ENCODE results near the gene ZMYM5. TPM values are rescaled to one million over a fixed set of nuclear protein-coding genes. Genes with fewer than 3 reads are reported as not detected.
"Not testable (repeated sequence)": the region's sequence is repeated elsewhere in the genome, so short reads cannot be mapped to it uniquely, and the experiment has no call there.

Gene ZMYM5
- total RNA-seq, 4 donors from 2014 or later: 9.7 to 13.4 (median 11.9) TPM

GRCh38 chr13:19822673-19823072 is 40.8 kb downstream of the ZMYM5 start:
- Histone ChIP-seq H3K4me1 (no peaks in the 10 kb centered on the region), H3K4me3 (no peak overlapping the region), H3K9me3 (no peaks in the 10 kb centered on the region), H3K36me3 (peaks cover 26 to 71% (median 34%) of the 10 kb centered on the region in 4 donors), H3K27me3 (no peaks in the 10 kb centered on the region), H3K27ac (replicated peaks in 1 of 4) (no peak overlapping the region)
- 86% methylated on average over 3 of the region's 3 CpGs for WGBS
- DNase-seq (ENCODE audit: extremely low spot score): no peak
- intact Hi-C loops (cut with DNase I): no loop called here
- TF ChIP-seq POLR2AphosphoS5 (IDR thresholded peaks at IDR 0.05) (no peak), EP300 (IDR thresholded peaks at IDR 0.05) (no peak), POLR2A (IDR thresholded peaks at IDR 0.05; ENCODE audit: low read depth) (no peak), CTCF (IDR thresholded peaks at IDR 0.05) (no peak)

GRCh38 chr13:19818223-19818842 is 45.1 kb downstream of the ZMYM5 start:
- no peaks in the 10 kb centered on the region for H3K4me1 ChIP-seq
- H3K4me3 ChIP-seq: no peak overlapping the region
- intact Hi-C loops (cut with DNase I): no loop called here
- no peaks in the 10 kb centered on the region for H3K9me3 ChIP-seq
- H3K27me3 ChIP-seq: no peaks in the 10 kb centered on the region
- WGBS: 73% methylated on average over 3 of the region's 27 CpGs
- H3K36me3 ChIP-seq: peaks cover 8 to 56% (median 29%) of the 10 kb centered on the region in 4 donors
- no peak for DNase-seq (ENCODE audit: extremely low spot score)
- TF ChIP-seq CTCF (IDR thresholded peaks at IDR 0.05) (peak; percentile 14 to 51 (median 14)), POLR2AphosphoS5 (IDR thresholded peaks at IDR 0.05) (no peak)
- no peak overlapping the region for H3K27ac ChIP-seq (replicated peaks in 1 of 4)

- WGBS: 90% methylated on average over 7 of the region's 7 CpGs
- Histone ChIP-seq H3K4me1 (no peaks in the 10 kb centered on the region), H3K27ac (replicated peaks in 1 of 4) (no peak overlapping the region), H3K9me3 (no peaks in the 10 kb centered on the region), H3K4me3 (no peak overlapping the region), H3K36me3 (peaks cover 8 to 51% (median 25%) of the 10 kb centered on the region in 4 donors), H3K27me3 (no peaks in the 10 kb centered on the region)
- no peak for DNase-seq (ENCODE audit: extremely low spot score)
- no peak for TF ChIP-seq EP300 (IDR thresholded peaks at IDR 0.05)
- TF ChIP-seq POLR2AphosphoS5 (IDR thresholded peaks at IDR 0.05): no peak
- TF ChIP-seq POLR2A (IDR thresholded peaks at IDR 0.05; ENCODE audit: low read depth): no peak
- TF ChIP-seq CTCF (IDR thresholded peaks at IDR 0.05): no peak
- intact Hi-C loops (cut with DNase I): no loop called here
These were observed 45.8 kb downstream of the ZMYM5 start for GRCh38 chr13:19817510-19818158.

GRCh38 chr13:19817106-19817505 is 46.3 kb downstream of the ZMYM5 start:
- TF ChIP-seq EP300 (IDR thresholded peaks at IDR 0.05): no peak
- TF ChIP-seq POLR2A (IDR thresholded peaks at IDR 0.05; ENCODE audit: low read depth): no peak
- no peaks in the 10 kb centered on the region for H3K27me3 ChIP-seq
- DNase-seq (ENCODE audit: extremely low spot score): no peak
- no peak overlapping the region for H3K27ac ChIP-seq (replicated peaks in 1 of 4)
- intact Hi-C loops (cut with DNase I): no loop called here
- peaks cover 8 to 46% (median 22%) of the 10 kb centered on the region in 4 donors for H3K36me3 ChIP-seq
- H3K9me3 ChIP-seq: no peaks in the 10 kb centered on the region
- WGBS: 97% methylated on average over 10 of the region's 10 CpGs
- no peak overlapping the region for H3K4me3 ChIP-seq
- H3K4me1 ChIP-seq: no peaks in the 10 kb centered on the region

- H3K9me3 ChIP-seq; H3K4me1 ChIP-seq; intact Hi-C loops (cut with DNase I); DNase-seq (ENCODE audit: extremely low spot score); H3K27me3 ChIP-seq; H3K4me3 ChIP-seq; H3K27ac ChIP-seq (replicated peaks in 1 of 4): not testable (repeated sequence)
- WGBS: 97% methylated on average over 2 of the region's 2 CpGs
- H3K36me3 ChIP-seq: peaks cover 8 to 40% (median 20%) of the 10 kb centered on the region in 4 donors
These were observed 47.6 kb downstream of the ZMYM5 start for GRCh38 chr13:19815842-19816241.
